SK-N-SH (cell line): Measurements from ENCODE around the gene PPP1R3C. TPM values are rescaled to one million over a fixed set of nuclear protein-coding genes. Genes with fewer than 3 reads are reported as not detected.

ENCODE experiments used
- CTCF ChIA-PET: fragments of 300-600, 350-600 bp; formaldehyde crosslinking; extraction: SDS; loops from one replicate; lab custom pipeline; 2021; lab: Yijun Ruan, JAX
- POLR2A ChIA-PET: fragments of 350-600 bp; sonication (Branson Sonifier 250); formaldehyde crosslinking; extraction: SDS; loops from one replicate; lab custom pipeline; 2020; ENCODE audit warnings: antibody characterized with exemption, inconsistent platforms; lab: Yijun Ruan, JAX
- DNase-seq: peaks from one replicate; pipeline ENCODE4 v3.0.0; 2012
- H2AFZ ChIP-seq: fragments of 200-600 bp; sonication (generic); 2 replicates; pipeline ENCODE4 v1.8.1; 2016; ENCODE audit warnings: antibody characterized with exemption, mild to moderate bottlenecking, low read depth
- H3F3A ChIP-seq: fragments of 200-600 bp; sonication (generic); replicated peaks from 2 replicates; pipeline ENCODE3; 2016; ENCODE audit warnings: antibody characterized with exemption, mild to moderate bottlenecking; ENCODE audit not compliant: insufficient read depth
- H3K27ac ChIP-seq, 2 experiments: fragments of 200-500 bp in 1 of 2; fragments of 200-600 bp in 1 of 2; sonication (Bioruptor generic) in 1 of 2; sonication (generic), shearing (Covaris generic) in 1 of 2; 2 replicates each; pipeline versions ENCODE4 v1.5.1 to v1.6.1; 2014 to 2016; ENCODE audit warnings: low read depth in 2 of 2, inconsistent platforms in 1 of 2, low read length in 1 of 2, mild to moderate bottlenecking in 1 of 2, mixed read lengths in 1 of 2
- H3K27me3 ChIP-seq: fragments of 200-600 bp; sonication (generic), shearing (Covaris generic); 2 replicates; pipeline ENCODE4 v1.6.1; 2016; ENCODE audit warnings: mixed run types; ENCODE audit not compliant: insufficient read depth
- H3K36me3 ChIP-seq, 2 experiments: fragments of 200-500 bp in 1 of 2; fragments of 200-600 bp in 1 of 2; sonication (Bioruptor generic) in 1 of 2; sonication (generic) in 1 of 2; replicated peaks in 1 of 2; 2 replicates each; pipeline versions ENCODE3 to v1.5.1; 2014 to 2016; ENCODE audit warnings: low read length in 1 of 2, mild to moderate bottlenecking in 1 of 2; ENCODE audit not compliant: insufficient read depth in 2 of 2, control insufficient read depth in 1 of 2
- H3K4me1 ChIP-seq, 2 experiments: fragments of 200-500 bp in 1 of 2; fragments of 200-600 bp in 1 of 2; sonication (Bioruptor generic) in 1 of 2; sonication (generic), shearing (Covaris generic) in 1 of 2; 2 replicates each; pipeline versions ENCODE4 v1.5.1 to v1.6.1; 2014 to 2016; ENCODE audit warnings: low read depth in 1 of 2, low read length in 1 of 2, mixed run types in 1 of 2; ENCODE audit not compliant: insufficient read depth in 2 of 2, control insufficient read depth in 1 of 2
- H3K4me2 ChIP-seq: fragments of 200-600 bp; sonication (generic), shearing (Covaris generic); 2 replicates; pipeline ENCODE4 v1.6.1; 2017; ENCODE audit warnings: mixed run types
- H3K4me3 ChIP-seq, 2 experiments: fragments of 200-500 bp in 1 of 2; fragments of 200-600 bp in 1 of 2; sonication (Bioruptor generic) in 1 of 2; sonication (generic), shearing (Covaris generic) in 1 of 2; 2 replicates each; pipeline versions ENCODE4 v1.5.1 to v1.8.1; 2014 to 2016; ENCODE audit warnings: low read depth in 2 of 2, inconsistent platforms in 1 of 2, low read length in 1 of 2, mild to moderate bottlenecking in 1 of 2, mixed read lengths in 1 of 2, moderate library complexity in 1 of 2
- H3K79me2 ChIP-seq: fragments of 200-600 bp; sonication (generic); 2 replicates; pipeline ENCODE4 v1.8.1; 2017; ENCODE audit warnings: mild to moderate bottlenecking; ENCODE audit not compliant: insufficient read depth
- H3K9ac ChIP-seq: fragments of 200-600 bp; sonication (generic); 2 replicates; pipeline ENCODE4 v1.6.1; 2017; ENCODE audit warnings: mixed run types
- H3K9me2 ChIP-seq: fragments of 200-600 bp; sonication (generic); 2 replicates; pipeline ENCODE4 v1.6.1; 2017; ENCODE audit warnings: mixed run types
- H3K9me3 ChIP-seq: fragments of 200-600 bp; sonication (generic); 2 replicates; pipeline ENCODE4 v1.6.1; 2017; ENCODE audit warnings: mixed run types, mild to moderate bottlenecking, moderate library complexity
- H4K20me1 ChIP-seq: fragments of 200-600 bp; sonication (generic); 2 replicates; pipeline ENCODE4 v1.6.1; 2017; ENCODE audit warnings: mild to moderate bottlenecking, mixed run types; ENCODE audit not compliant: insufficient read depth
- ELF1 ChIP-seq: IDR thresholded peaks from 2 replicates; pipeline ENCODE4 v1.4.0; 2012
- EP300 ChIP-seq, 2 experiments: IDR thresholded peaks; 2 replicates each; pipeline versions ENCODE4 v1.4.0 to v1.6.1; 2012; ENCODE audit warnings: borderline replicate concordance in 1 of 2, low read depth in 1 of 2, low read length in 1 of 2
- FOSL2 ChIP-seq: IDR thresholded peaks from 2 replicates; pipeline ENCODE4 v1.4.0; 2012; ENCODE audit warnings: low read depth, mild to moderate bottlenecking, moderate library complexity, borderline replicate concordance
- FOXJ3 ChIP-seq: sonication (generic); formaldehyde crosslinking; IDR thresholded peaks from 2 replicates; pipeline ENCODE4 v1.5.1; 2020; ENCODE audit warnings: mild to moderate bottlenecking, missing genetic modification reagents
- FOXM1 ChIP-seq: IDR thresholded peaks from 2 replicates; pipeline ENCODE4 v1.4.0; 2012; ENCODE audit warnings: low read depth, mild to moderate bottlenecking
- GATA2 ChIP-seq: sonication (generic); formaldehyde crosslinking; IDR thresholded peaks from 2 replicates; pipeline ENCODE4 v1.5.0; 2020; ENCODE audit warnings: mild to moderate bottlenecking, missing genetic modification reagents
- MXI1 ChIP-seq: IDR thresholded peaks from 2 replicates; pipeline ENCODE4 v1.6.1; 2012; ENCODE audit warnings: mild to moderate bottlenecking, low read depth, low read length, improper control_type of control experiment
- REST ChIP-seq: IDR thresholded peaks from 2 replicates; pipeline ENCODE4 v1.6.1; 2012; ENCODE audit warnings: mild to moderate bottlenecking, low read depth, low read length, moderate library complexity
- RFX5 ChIP-seq: IDR thresholded peaks from 2 replicates; pipeline ENCODE4 v1.6.1; 2012; ENCODE audit warnings: mild to moderate bottlenecking, improper control_type of control experiment, low read length
- WGBS: methylation state at CpG from one replicate; pipeline ENCODE4 v1.1.6; 2017; ENCODE audit warnings: low lambda C conversion rate; 5-methylcytosine and 5-hydroxymethylcytosine counted together
- polyA plus RNA-seq, 3 experiments: library from polyadenylated mRNA; depleted of rRNA; stranded (reverse); fragments of >200 nt; gene quantifications; 2 replicates each; pipeline ENCODE4 v1.2.3, GENCODE V29; 2012
- TF ChIP-seq, protein P1 (sequence below): IDR thresholded peaks from 2 replicates; pipeline ENCODE4 v1.4.0; 2012; ENCODE audit warnings: low read depth, borderline replicate concordance

The PPP1R3C gene
- polyA plus RNA-seq, 1 of the 3 experiments (the other 2 are of a cell fraction): 9.0 TPM

- Histone ChIP-seq H3K9ac (no peak overlapping the region), H3K27ac (no peak overlapping the region), H2AFZ (no peak overlapping the region), H3K9me2 (no peaks in the 10 kb centered on the region), H3K9me3 (no peaks in the 10 kb centered on the region), H3K27me3 (no peaks in the 10 kb centered on the region), H3K4me2 (peak overlapping the region; percentile 75), H3K4me3 (peak overlapping the region; percentile 57 to 72; a peak in 3 of 4 replicates), H3F3A (peaks cover 23% of the 10 kb centered on the region), H4K20me1 (no peaks in the 10 kb centered on the region; the same call in 1 of the 2 replicates), H3K36me3 (peaks cover 24 to 33% of the 10 kb centered on the region in 2 experiments), H3K4me1 (peaks cover 0 to 21% of the 10 kb centered on the region in 2 experiments; a peak in 2 of 4 replicates), H3K79me2 (peaks cover 38% of the 10 kb centered on the region; the same call in 1 of the 2 replicates)
- ChIA-PET POLR2A (no interaction called here), CTCF (no interaction called here)
- 95% methylated on average over 10 of the region's 10 CpGs for WGBS
- TF ChIP-seq FOSL2: no peak
- TF ChIP-seq ELF1: no peak
- no peak for TF ChIP-seq EP300 (IDR thresholded peaks at IDR 0.05; ENCODE audit: borderline replicate concordance in 1 of 2, low read depth in 1 of 2, low read length in 1 of 2)
- TF ChIP-seq FOXM1: no peak
- TF ChIP-seq, protein P1, sequence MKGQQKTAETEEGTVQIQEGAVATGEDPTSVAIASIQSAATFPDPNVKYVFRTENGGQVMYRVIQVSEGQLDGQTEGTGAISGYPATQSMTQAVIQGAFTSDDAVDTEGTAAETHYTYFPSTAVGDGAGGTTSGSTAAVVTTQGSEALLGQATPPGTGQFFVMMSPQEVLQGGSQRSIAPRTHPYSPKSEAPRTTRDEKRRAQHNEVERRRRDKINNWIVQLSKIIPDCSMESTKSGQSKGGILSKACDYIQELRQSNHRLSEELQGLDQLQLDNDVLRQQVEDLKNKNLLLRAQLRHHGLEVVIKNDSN: no peak
- no peak for TF ChIP-seq MXI1
- TF ChIP-seq FOXJ3 (CRISPR knock-in tag): no peak
- no peak for DNase-seq
Measured at GRCh38 chr10:91630625-91631024, 2.2 kb downstream of the PPP1R3C start.

DNA sequence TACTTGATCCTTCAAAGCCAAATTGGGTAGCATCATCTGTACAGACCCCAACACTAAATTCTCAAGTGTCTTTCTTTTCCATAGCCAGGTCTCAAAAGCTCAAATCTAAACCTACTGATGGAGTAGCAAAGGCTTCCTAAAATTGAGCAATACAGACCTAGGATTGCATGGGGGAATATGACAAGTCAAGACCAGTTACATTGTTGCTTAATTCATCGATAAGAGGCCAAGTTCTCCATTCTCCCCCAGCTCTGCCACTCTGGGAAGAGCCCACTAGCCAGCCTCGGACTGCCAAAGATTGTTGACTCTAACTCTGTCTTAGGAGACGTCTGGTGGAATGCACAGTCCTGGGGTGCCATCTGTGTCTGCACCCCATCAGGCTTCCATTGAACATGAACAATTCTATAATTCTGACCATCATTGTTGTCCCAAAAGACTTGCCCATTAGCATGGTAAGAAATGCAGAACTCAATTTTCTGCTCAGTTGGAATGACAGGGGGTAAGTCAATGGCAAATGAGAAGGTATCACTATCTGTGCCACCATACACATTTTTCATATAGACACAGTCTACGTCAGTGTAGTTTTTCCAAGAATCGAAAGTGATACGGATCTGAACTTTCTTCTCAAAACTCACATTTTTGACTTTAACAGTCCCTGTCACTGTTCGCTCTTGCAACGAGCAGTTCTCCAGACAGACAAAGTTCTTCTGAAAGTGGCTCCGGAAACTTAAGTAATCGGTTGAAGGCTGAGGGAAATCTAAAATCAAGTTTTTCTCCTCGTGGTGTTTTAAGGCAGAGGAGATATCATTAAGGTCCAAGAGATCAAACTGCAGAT is 2.9 kb downstream of the PPP1R3C start:
- Histone ChIP-seq H3K9me2 (no peaks in the 10 kb centered on the region), H2AFZ (no peak overlapping the region), H4K20me1 (no peaks in the 10 kb centered on the region; the same call in 1 of the 2 replicates), H3K9ac (no peak overlapping the region), H3K9me3 (no peaks in the 10 kb centered on the region), H3F3A (peaks cover 23% of the 10 kb centered on the region), H3K27ac (no peak overlapping the region), H3K27me3 (no peaks in the 10 kb centered on the region), H3K4me1 (peaks cover 0 to 21% of the 10 kb centered on the region in 2 experiments; a peak in 2 of 4 replicates), H3K4me2 (peak overlapping the region; percentile 75), H3K4me3 (peak overlapping the region in 1 of 2 experiments; percentile 72; a peak in 1 of 4 replicates), H3K36me3 (peaks cover 24 to 33% of the 10 kb centered on the region in 2 experiments), H3K79me2 (peaks cover 38% of the 10 kb centered on the region; the same call in 1 of the 2 replicates)
- CTCF ChIA-PET: interaction anchor here (0.6 to 2.1 kb wide), 7 partner anchors 28 to 658 kb away, joined by 3 to 5 read pairs (median 3); partner anchors contain the start of gene HECTD2
- WGBS: 93% methylated on average over 11 of the region's 11 CpGs
- POLR2A ChIA-PET: no interaction called here
- TF ChIP-seq ELF1 (no peak), GATA2 (CRISPR knock-in tag) (no peak), RFX5 (no peak), REST (no peak), FOXM1 (no peak)
- DNase-seq: no peak
